ENCODE data around the gene SRXN1. TPM values are rescaled to one million over a fixed set of nuclear protein-coding genes. Genes with fewer than 3 reads are reported as not detected.

Gene SRXN1
- total and polyA plus RNA-seq, 9 of the 15 experiments (the other 6 are each of a cell fraction or from before 2014, with no cell fraction given): 6.8 to 36.4 (median 21.6) TPM

DNA sequence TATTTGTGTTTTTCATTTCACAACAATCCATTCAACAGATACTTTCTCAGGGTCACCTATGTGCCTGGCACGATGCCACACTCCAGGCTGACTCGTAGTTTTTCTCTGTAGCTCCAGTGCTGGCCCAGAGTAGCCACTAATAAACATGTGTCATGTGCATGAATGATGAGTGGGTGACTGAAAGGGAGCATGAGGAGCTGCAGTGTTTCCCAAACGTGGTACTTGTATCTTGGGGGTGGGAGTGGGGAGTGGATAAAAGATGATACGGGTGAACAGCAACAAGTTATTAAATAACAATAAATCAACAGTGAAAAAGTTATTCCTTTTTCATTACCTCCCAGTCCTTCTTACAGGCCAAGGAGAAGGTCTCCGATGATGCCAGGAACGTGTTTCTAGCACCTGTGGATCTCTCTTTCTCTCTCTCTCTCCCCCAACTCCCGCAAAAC, 17.1 kb downstream of the SRXN1 start (continued):
- TF ChIP-seq JUND (IDR thresholded peaks at IDR 0.05; ENCODE audit: borderline replicate concordance, low read depth, low read length) (no peak), JUND (tag; IDR thresholded peaks at IDR 0.05; ENCODE audit: borderline replicate concordance, low read depth, low read length) (no peak), CAMTA2 (CRISPR knock-in tag; conservative IDR thresholded peaks at IDR 0.05) (no peak)

DNA sequence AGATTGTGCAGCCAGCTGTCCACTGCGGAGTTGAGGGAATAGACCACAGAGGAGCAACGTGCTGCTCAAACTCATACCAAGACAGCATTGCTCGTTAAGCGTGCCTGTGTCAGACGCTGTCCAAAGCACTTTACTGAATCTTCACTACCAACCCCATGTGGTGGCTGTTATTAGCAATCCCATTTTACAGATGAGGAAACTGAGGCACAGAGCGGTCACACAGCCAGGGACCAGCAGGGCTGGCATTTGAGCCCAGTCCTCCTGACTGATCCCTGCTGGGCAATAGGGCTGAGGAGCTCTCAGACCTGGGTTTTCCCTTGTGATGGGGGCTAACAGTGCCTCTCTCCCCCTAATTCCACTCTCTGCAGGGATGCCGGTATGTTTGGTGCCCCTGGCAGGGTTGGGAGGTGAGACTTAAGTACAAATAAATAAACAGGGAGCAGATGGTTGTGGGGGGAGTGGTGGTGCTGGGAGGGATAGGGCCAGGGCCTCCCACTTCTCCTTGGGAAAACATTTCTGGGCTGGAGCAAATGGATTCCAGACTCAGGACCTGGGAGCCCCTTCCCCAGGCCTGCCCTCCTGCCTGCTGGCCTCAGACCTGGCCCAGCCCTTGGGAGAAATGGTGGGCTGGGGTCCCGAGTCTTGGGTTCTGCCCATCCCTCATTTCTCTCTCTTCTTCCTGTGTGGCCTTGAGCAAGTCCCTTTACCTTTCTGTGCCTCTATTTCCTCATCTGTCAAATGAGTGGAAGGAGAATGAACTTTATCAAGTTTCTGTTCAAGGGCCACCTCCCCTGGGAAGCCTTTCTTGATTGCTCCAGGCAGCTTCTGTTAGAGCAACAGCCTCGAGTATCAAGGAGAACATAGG, 17.7 kb downstream of the SRXN1 start:
- H3K9ac ChIP-seq (ENCODE audit: insufficient read depth in 1 of 2, low read depth in 2 of 2, low read length in 2 of 2): no peak overlapping the region
- H4K20me1 ChIP-seq (replicated peaks; ENCODE audit: control insufficient read depth, insufficient read depth, low read length): no peaks in the 10 kb centered on the region
- no peak overlapping the region for H3K4me2 ChIP-seq (ENCODE audit: insufficient read depth, low read length)
- WGBS (ENCODE audit: insufficient coverage, low coverage, missing lambda C conversion rate): 7% methylated on average over 4 of the region's 9 CpGs
- no peaks in the 10 kb centered on the region for H3K36me3 ChIP-seq (ENCODE audit: control insufficient read depth, insufficient read depth, low read length)
- BruUV-seq (replicated peaks): no TSS peak
- H3K27ac ChIP-seq (ENCODE audit: extremely low read depth, low read depth, low read length): no peak overlapping the region
- CTCF ChIA-PET (ENCODE audit: low intra/inter-chr PET ratio): no interaction called here
- no peaks in the 10 kb centered on the region for H3K9me3 ChIP-seq (replicated peaks; ENCODE audit: control insufficient read depth, insufficient read depth, low read depth, low read length)
- peaks cover 0 to 23% of the 10 kb centered on the region in 2 experiments; a peak in 2 of 5 replicates for H3K27me3 ChIP-seq (ENCODE audit: control insufficient read depth in 2 of 2, insufficient read depth in 2 of 2, low read length in 2 of 2)
- H3K4me3 ChIP-seq: no peak overlapping the region
- in situ Hi-C loops (cut with MboI): no loop called here
- H3K9me1 ChIP-seq (ENCODE audit: control insufficient read depth, insufficient read depth, low read length): no peaks in the 10 kb centered on the region
- FAIRE-seq (no peak), DNase-seq (ENCODE audit: extremely low read depth in 1 of 4, low spot score in 3 of 4) (no peak), ATAC-seq (no peak)
- TF ChIP-seq, protein P1, sequence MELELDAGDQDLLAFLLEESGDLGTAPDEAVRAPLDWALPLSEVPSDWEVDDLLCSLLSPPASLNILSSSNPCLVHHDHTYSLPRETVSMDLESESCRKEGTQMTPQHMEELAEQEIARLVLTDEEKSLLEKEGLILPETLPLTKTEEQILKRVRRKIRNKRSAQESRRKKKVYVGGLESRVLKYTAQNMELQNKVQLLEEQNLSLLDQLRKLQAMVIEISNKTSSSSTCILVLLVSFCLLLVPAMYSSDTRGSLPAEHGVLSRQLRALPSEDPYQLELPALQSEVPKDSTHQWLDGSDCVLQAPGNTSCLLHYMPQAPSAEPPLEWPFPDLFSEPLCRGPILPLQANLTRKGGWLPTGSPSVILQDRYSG (tag; conservative IDR thresholded peaks at IDR 0.05; ENCODE audit: low read depth): no peak
- TF ChIP-seq SMARCA5 (IDR thresholded peaks at IDR 0.05) (0 out of 2 replicates have a peak, but pooled peaks have one; percentile 37), ZFP36 (IDR thresholded peaks at IDR 0.05; ENCODE audit: low read depth, low read length, partially characterized antibody) (peak; percentile 93), RBM25 (IDR thresholded peaks at IDR 0.05; ENCODE audit: low read depth, low read length, severe bottlenecking) (peak; percentile 68), RCOR1 (IDR thresholded peaks at IDR 0.05; ENCODE audit: borderline replicate concordance in 1 of 2, low read depth in 2 of 2, low read length in 2 of 2) (0 out of 4 replicates have a peak, but pooled peaks of 1 of the 2 experiments have one; percentile 15), BCOR (IDR thresholded peaks at IDR 0.05) (peak; percentile 70)
- no peak overlapping the region for H2AFZ ChIP-seq (ENCODE audit: low read depth, low read length)
- POLR2A ChIA-PET: interaction anchor here (0.6 to 1.0 kb wide), 2 partner anchors 10 to 17 kb away, joined by 4 read pairs; no protein-coding TSS in a partner anchor
- no peaks in the 10 kb centered on the region; a peak in 2 of 5 replicates for H3K4me1 ChIP-seq (replicated peaks in 1 of 2; ENCODE audit: control insufficient read depth in 2 of 2, insufficient read depth in 2 of 2, low read length in 2 of 2)
- no peaks in the 10 kb centered on the region for H3K79me2 ChIP-seq (ENCODE audit: control insufficient read depth, insufficient read depth, low read length)
- intact Hi-C loops (cut with micrococcal nuclease): no loop called here

Data from K562 (cell line).